ENCODE measurements around the gene IFNAR1.
"Not testable (repeated sequence)": the region's sequence is repeated elsewhere in the genome, so short reads cannot be mapped to it uniquely, and the experiment has no call there.

The IFNAR1 gene

GRCh38 chr21:33308586-33309490 is 15.9 kb upstream of the IFNAR1 start:
- no peak for DNase-seq (ENCODE audit: low read depth)

- no peak for DNase-seq (ENCODE audit: low read depth)
Observed at GRCh38 chr21:33309778-33310177, 15.0 kb upstream of the IFNAR1 start.

- no peak for DNase-seq (ENCODE audit: low read depth)
Observed at GRCh38 chr21:33312121-33312520, 12.6 kb upstream of the IFNAR1 start.

- no peak for DNase-seq (ENCODE audit: low read depth)
Observed at GRCh38 chr21:33313183-33313582, 11.6 kb upstream of the IFNAR1 start.

GRCh38 chr21:33313611-33314010 is 11.2 kb upstream of the IFNAR1 start:
- no peak for DNase-seq (ENCODE audit: low read depth)

GRCh38 chr21:33314111-33314510 is 10.7 kb upstream of the IFNAR1 start:
- no peak for DNase-seq (ENCODE audit: low read depth)

- DNase-seq (ENCODE audit: low read depth): no peak
Observed at GRCh38 chr21:33315946-33316710, 8.6 kb upstream of the IFNAR1 start.

- no peak for DNase-seq (ENCODE audit: low read depth)
Observed at GRCh38 chr21:33317145-33317544, 7.6 kb upstream of the IFNAR1 start.

GRCh38 chr21:33317786-33318486 is 6.8 kb upstream of the IFNAR1 start:
- DNase-seq (ENCODE audit: low read depth): no peak

GRCh38 chr21:33321005-33321404 is 3.8 kb upstream of the IFNAR1 start:
- DNase-seq (ENCODE audit: low read depth): not testable (repeated sequence)

- DNase-seq (ENCODE audit: low read depth): not testable (repeated sequence)
Observed at GRCh38 chr21:33323610-33324009, 1.2 kb upstream of the IFNAR1 start.

GRCh38 chr21:33325222-33326067 is 675 bp downstream of the IFNAR1 start:
- peak; percentile 55 for DNase-seq (ENCODE audit: low read depth)

- no peak for DNase-seq (ENCODE audit: low read depth)
Observed at GRCh38 chr21:33327326-33327725, 2.6 kb downstream of the IFNAR1 start.

GRCh38 chr21:33327792-33328433 is 3.1 kb downstream of the IFNAR1 start:
- DNase-seq (ENCODE audit: low read depth): no peak

GRCh38 chr21:33330726-33331125 is 6.0 kb downstream of the IFNAR1 start:
- no peak for DNase-seq (ENCODE audit: low read depth)

- DNase-seq (ENCODE audit: low read depth): no peak
Observed at GRCh38 chr21:33332143-33332542, 7.4 kb downstream of the IFNAR1 start.

GRCh38 chr21:33334191-33334590 is 9.4 kb downstream of the IFNAR1 start:
- no peak for DNase-seq (ENCODE audit: low read depth)

GRCh38 chr21:33334824-33335223 is 10.1 kb downstream of the IFNAR1 start:
- DNase-seq (ENCODE audit: low read depth): no peak

GRCh38 chr21:33339135-33339534 is 14.4 kb downstream of the IFNAR1 start:
- DNase-seq (ENCODE audit: low read depth): no peak

- no peak for DNase-seq (ENCODE audit: low read depth)
Observed at GRCh38 chr21:33339918-33340317, 15.1 kb downstream of the IFNAR1 start.

- DNase-seq (ENCODE audit: low read depth): no peak
Observed at GRCh38 chr21:33345751-33346238, 21.0 kb downstream of the IFNAR1 start.
